Stimulated activated CD4-positive, alpha-beta T cell treated with anti-CD3 and anti-CD28 coated beads, Interleukin-4, amount 100 ng/mL, for 24 hours (primary cell): ENCODE results near the gene GGCT.

Experiments
- DNase-seq: peaks from one replicate; pipeline ENCODE4 v3.0.0-alpha.2; 2020

Gene GGCT

DNA sequence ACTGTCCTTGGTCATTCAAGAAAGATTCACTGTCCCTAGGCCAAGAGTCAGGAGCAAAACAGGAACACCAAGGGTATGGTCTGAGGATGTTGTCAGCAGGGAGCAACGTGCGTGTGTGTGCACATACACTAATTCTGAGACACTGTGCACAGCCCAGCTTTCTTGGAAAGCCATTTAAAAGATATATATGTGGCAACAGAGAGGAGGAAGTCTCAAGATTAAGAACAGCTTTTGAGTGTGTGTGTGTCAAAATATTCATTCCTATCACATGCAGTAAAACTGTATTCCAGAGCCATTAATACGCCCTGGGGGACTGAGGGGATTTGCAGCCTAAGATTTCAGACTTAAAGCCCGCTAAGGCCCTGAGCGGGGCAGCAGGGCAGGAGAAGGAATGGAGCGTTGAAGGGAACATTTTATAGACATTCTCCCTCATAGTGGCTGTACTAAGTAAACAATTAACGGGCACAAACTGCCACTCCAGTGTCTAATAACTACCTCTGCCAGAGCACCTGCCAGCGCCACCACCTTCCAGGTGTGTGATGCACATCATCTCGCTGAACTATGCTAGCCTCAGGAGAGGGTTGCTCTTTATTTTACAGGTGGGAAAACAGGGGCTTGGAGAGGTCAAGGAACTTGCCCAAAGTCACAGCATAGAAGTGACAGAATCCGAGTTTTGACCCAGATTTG lies 28.0 kb downstream of the GGCT start:
- no peak for DNase-seq

DNA sequence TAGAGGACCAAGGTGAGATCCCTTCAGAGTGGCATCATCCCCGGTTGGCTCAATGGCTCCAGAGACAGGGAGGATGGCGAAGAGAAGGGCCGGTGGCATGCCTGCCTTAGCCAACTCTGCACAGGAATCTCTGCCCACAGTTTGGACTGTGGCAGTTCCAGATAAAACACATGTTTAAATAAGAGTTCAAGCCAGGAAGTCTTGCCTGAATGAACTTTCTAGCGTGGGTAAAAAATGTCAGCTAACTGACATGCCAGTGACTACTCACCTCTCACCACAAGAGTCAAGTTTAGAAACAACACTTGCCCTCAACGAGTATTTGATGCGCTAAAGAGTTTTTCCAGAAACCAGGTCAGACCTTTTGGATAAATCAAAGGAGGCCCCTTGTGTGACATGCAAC lies 29.0 kb downstream of the GGCT start:
- DNase-seq, result no peak

DNA sequence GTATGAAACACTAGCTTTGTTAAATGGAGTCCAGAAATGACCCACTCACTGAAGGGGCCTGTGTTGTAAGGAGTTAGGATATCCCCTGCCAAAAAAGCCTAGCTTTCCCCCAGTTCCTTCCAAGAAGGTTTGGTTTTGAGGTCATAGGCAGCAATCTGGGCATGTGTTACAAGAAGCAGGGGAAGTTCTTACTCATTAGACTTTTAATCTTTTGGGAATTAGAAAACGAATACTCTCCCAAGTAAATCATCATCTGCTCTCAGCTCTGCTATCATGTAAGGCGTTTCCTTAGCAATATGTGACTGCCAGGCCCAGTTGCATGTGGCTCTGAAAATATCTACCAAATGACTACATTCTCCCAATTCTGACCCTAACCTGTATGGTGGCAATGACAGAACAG lies 29.7 kb downstream of the GGCT start:
- no peak for DNase-seq

DNA sequence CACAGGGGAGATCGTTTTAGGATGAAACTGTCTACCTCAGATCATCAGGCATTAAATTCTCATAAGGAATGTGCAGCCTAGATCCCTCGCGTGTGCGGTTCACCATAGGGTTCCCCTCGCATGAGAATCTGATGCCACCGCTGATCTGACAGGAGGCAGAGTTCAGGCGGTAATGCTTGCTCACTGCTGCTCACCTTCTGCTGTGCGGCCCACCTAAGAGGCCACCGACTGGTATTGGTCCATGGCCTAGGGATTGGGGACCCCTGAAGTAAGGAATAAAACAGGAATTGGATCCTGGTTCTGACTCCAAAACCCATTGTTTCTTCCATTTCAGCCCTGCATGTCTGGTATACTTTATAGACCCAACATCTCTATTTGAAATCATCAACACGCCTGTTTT lies 30.1 kb downstream of the GGCT start:
- no peak for DNase-seq

DNA sequence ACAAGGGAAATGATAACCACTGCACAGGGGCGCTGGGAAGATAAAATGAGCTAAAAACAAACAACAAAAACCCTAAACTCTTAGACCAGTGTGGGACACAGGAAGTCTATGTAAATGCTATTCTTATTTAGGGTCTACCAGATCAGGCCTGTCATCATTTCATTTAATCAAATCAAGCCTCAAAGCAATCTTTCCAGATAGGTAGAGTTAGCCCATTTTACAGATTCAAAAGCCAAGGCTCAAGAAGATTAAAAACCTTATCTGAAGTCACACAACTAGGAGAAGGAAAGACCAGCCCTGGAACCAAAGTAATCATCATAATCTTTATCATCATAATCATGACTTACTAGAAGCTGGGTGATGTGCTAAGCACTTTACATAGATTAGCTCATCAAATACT lies 30.7 kb downstream of the GGCT start:
- DNase-seq, result no peak

DNA sequence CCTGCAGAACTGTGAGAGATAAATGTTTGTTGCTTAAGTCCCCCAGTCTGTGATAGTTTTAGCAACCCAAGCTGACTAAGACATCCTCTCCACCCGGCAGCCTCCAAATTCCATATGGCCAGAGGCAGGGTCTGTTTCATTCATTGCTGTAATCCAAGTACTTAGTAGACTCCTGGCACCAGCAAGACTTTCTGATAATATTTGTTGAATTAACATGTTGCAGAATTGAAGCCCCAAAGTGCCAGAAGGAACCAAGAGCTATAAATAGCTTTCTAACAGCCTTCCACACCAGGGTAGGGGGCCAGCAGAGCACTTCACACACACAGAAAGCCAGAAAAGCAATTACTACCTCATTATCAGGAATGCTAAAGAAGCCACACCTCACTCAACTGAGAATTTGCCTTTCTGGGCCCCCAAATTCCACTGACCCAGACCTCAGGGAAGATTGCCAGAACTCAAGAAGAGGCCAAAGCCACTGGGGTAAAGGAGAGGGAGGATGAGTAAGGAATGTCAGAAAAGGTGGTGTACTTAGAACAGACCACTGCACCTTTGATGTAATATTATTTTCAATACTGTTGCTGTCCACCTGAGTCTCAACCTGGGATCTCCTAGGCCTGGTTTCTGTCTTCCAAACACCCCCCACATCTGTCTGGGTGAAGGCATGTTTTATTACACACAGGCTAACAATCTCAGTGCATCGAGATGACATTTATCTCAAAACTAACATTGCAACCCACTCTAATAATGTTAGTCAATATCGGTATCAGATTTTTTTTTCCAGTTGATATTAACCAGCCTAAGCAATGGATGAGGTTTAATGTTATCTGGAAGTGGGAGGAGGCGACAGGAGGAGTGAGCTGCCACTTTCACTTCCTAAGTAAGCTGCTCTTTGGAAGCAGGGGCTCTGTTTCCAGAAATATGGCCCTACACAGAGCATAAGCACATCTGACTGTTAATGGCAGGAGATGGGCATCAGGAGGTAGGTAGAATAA lies 31.5 kb downstream of the GGCT start:
- no peak for DNase-seq

DNA sequence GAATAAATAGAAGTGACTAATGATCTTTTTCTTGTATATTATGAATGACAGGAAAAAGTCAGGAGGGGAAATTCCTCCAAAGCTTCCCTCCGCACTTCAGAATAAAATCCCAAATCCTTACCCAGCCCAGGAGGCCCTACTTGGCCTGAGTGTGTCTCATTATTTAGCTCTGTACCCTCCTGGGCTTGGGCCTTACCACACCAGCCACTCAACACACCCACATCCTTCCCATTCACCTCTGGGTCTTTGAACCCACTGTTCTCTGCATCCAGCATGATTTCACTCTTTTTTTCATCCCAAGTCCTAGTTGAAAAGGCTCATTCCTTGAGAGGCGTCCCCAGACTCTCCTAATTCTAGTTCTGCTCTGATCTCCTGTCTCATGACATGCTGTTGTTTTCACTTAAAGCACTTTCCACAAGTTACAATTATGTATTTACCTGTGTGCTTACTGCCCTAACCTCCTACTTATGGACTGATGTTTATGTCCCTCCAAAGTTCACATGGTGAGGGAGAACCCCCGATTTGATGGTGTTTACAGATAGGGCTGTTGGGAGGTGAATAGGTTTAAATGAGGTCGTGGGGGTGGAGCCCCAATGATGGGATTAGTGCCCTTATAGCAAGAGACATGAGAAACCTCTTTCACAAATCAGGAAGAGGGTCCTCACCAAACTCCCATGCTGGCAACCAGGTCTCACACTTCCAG lies 32.4 kb downstream of the GGCT start:
- no peak for DNase-seq

DNA sequence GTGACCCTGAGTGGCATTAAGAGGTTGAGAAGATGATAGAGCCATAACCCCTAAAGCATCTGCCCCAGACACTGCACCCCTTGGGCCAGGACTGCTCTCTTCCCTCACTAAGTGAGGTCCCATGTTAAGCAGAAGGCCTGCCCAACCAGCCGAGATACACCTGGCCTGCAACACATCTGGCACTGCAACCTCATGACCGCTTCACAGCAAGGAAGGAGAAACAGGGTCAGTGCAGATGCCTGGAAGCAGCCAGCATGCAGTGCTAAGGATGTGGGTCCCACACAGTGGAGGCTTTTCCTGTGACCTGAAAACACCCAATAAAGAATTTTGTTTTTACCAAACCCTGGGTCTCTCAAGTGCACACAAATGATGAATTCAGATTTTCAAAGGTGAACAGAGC lies 33.4 kb downstream of the GGCT start:
- DNase-seq, result no peak

DNA sequence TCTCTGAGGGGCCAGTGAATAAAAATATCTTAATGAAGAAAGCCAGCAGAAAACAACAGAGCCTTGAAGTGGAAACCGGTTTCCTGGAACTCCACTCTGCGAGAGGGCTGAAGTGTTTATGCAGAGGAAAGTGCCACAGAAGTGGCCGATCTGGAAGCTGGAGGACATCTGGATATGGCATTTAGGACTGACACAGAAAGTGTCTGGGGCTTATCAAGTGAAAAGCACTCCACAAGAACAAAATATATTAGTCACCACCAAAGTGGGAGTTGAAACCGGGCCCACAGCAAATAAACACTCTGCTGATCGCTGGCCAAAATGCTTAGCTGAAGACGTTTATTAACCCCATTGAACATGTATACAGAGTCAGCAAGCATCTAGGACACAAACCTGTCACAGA lies 33.9 kb downstream of the GGCT start:
- no peak for DNase-seq

DNA sequence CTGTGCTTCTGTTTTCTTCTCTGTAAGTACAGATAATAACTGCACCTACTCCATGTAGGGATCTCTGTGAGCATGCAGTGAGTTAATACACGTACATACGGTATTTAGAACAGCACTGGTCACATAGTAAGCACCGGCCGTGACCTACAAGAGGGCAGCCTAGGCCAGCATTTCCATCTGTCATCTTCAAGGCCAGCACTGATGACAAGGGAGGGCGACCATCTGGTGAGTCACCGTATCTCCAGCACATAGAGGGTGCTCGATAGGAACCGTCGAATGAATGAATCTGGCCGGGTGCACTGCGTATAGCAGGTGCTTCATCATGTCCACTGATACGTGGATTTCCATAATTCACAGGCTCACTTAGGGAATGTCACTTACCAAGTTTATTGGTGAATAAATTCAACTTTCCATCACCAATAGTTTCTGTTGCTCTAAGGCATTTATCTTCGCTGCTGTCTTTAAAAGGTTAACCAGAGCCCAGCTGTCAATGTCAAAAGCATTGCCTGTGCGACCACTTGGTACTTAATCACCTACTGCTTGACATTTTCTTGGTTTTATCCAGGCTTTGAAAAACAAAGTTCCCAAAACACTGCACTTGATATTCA lies 34.4 kb downstream of the GGCT start:
- no peak for DNase-seq

DNA sequence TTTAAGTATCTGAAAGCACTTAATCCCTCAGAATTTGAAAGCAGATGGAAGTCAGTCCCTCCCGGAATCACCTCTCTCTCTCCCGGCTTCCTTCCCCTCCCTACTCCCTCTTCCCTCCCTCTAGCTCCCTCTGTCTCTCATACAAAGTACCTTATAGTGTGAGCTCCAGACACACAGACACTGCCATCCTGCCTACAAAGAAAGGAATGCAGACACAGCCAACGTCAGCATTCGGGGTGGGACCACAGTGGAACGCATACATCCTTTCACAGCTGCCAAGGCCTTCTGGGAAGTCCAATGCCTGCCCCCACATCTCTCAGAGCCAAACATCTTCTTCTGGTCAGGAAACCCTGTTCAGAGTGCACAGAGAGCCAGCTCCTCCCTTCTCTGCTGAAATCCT lies 35.3 kb downstream of the GGCT start:
- no peak for DNase-seq

DNA sequence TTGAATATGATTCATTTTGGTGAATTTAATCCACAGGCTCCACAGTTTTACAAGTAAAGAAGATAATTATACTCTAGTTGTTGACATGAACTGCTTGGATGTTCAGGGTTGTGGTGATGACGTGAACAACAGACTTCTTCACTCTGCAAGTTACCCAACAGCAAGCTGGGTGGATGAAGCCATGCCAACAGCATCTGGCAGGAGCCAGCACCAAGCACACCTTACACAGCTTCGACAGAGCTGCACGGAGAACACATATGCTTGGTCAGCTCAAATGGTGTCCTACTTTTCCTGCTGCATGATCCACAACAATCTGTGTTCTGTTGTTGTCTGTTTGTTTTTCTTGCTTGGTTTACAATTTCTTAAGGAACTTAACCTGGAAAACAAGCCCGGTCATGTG lies 35.8 kb downstream of the GGCT start:
- DNase-seq, result no peak

DNA sequence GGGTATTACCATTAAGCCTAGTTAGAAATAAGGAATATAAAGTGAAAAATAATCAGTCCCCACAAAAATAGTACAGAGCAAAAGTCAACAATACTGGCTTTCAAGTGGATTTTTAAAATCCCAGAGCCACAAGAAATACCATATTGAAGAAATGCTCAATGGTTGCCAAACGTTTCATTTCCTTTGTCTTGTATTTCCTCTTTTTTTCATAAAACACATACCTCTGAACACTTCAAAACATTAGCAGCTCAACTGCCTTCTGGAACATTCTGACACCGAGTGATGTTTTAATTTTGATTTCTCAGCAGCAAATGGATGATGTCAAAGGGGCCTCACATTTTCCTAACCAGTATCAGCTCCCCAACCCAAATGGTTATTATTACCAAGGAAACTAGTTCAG lies 36.6 kb downstream of the GGCT start:
- DNase-seq, result no peak

DNA sequence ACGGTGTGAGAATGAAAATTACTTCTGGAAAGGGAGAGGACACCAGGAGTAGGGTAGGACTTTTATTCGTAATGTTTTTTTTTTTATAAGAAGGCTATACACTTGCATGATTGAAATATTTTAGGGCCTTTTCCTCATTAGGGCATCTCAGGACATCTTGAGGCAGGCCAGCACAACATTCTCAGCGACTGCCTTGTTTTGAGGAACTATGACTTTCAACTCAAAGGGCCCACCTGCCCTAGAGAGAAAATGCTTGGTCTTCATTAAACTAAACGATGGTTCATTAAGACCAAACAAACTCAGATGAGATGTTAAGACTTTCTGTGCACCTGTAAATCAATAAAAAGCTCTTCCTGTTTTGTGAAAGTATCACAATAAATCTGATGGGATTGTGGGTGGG lies 37.4 kb downstream of the GGCT start:
- DNase-seq, result no peak

DNA sequence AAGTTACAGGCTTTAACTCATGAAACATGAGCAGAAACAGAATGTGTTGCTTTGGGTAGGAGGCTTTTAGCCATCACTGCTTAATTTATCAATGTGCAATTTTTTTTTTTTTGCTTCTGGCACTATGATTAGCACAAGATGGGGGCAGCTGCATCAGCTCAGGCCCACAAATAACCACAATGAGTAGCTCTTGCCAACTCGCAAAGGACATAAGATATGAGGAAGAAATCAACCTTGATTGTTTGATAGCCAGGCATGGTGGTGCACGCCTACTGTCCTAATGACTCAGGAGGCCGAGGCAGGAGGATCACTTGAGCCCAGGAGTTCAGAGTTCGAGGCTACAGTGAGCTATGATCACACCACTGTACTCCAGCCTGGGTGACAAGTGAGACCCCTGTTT lies 38.4 kb downstream of the GGCT start:
- DNase-seq, result no peak

DNA sequence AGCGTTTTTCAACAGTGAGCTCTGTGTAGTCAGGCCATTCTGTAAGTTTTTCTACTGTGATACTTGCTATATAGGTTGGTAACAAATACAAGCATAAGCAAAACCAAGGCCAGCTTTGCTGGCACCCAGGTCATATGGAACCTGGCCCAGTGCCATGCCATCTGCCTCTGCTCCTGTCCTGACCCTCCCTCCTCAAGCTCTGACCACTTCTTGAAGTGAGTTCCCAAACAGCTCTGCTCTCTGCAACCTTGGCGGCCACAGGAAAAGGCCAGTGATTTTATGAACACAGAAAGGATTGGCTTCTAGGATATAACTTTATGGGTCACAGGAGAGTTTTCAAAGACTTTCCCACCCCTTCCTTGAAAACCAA lies 38.8 kb downstream of the GGCT start:
- no peak for DNase-seq

DNA sequence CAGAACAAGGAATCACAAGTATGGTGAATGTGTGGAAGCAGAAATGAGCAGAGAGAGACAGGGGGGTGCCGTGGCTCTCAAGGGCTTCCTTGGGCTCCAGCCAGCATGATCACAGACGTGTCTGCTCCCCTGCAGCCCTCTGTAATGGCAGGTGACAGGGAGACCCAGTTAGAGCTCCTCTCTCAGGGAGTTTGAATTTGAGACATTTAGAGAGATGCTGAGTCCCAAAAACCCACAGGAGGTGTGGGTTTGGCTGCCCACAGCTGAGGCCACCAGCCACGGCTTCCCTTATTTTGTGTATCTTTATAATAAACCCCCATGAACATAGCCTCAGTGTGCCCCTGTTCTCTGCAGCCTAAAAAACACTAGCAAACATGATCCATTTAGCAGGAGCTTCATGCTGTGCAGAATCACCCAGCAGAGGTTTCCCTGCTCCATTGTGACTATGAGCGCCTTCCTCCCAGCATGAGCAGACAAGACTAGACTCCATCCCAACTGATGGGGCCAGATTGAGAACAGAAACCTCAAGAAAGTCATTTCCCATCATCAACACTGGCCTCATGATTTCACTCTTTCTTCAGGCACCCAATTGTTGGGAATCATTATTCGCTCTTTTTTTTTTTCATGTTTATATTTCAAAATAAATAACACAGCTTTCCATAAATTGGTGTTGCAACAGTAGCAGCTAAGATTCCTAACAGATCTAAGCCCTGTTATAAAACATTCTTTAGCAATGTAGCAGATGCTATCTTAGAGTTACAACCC lies 39.4 kb downstream of the GGCT start:
- DNase-seq, result no peak

DNA sequence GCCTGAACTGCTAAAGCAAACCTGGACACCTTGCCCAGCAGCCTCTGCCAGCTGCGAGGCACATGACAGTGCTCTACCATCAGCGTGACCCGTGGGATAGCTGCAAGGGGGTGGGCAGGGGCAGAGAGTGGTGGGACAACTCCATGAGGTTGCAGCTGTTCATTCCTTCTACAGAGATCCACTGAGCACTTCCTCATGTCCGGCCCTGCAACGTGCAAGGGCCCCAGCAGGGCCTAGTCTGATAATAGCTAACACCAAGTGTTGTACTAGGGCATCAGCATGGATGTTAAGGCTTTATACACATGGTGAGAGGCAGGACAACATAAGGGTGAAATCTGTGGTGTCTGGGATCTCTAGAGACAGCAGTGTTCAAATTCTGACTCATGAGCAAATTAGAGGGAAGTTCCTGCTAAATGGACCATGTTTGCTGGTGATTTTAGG lies 40.4 kb downstream of the GGCT start:
- DNase-seq, result no peak

DNA sequence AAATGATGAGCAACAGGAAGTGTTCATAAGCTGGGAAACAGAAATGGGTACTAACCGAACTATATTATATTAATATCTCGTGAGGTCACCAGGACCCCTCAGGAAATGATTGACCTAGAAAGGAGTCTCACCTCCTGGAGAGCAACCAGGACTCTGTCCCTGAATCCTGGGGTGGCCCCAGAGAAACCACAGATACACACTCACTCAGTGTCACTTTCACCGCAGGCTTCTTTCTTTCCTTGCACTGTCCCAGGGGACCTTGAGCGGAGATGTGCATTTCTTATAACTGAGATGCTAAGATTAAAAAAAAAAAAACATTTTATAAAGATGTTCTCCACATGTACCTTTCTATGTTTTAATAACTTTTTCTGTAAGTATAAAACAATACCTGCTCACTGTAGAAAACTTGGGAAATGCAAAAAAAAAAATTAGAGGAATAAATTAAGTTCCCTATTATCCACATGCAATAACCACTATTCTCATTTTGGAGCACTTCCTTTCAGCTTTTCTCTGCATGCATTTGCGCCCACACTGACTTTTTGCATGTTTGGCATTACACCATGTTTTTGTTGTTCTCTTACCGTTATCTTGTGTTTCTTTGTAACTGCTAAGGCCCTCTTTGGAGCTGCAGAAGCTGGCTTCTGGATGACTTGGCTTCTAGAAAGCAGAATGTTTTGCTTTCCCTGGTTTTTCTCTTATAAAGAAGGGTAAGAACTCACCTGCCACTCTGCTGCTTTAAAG lies 41.1 kb downstream of the GGCT start:
- no peak for DNase-seq

DNA sequence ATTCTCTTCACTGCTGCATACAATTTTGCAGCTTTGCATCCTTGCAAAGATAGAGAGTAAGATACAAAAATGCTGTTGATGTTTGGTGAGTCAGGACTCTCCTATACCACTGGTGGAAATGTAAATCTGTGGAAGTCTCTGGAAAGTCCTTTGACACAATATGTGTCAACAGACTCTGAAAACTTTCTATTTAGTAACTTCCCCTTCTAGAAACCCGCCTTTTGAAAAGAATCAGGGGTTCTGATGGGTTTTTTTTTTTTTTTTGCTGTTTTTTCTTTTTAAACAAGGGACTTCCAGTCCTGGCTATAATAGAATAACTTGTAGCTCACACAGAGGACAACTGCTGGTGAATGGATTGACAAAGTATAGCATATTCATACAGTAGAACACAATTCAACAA lies 42.5 kb downstream of the GGCT start:
- no peak for DNase-seq

DNA sequence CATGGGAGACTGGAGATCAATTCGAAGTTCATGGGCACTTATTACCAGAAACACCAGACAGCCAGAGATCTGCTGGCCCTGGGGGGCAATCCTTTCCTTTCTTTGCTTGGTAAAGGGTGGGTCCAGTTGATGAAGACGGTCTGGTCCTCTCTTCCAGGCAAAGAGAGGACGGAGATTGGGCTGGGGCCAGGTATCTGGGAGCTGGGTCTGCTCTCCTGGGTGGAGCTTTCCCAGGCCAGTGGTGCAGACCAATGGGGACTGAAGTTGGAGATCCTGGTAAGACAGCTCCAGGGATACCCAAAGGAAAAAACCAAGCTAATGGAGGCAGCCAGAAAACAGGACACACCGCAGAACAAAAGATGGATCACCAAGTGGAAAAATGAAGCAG lies 44.4 kb downstream of the GGCT start:
- DNase-seq, result no peak
